ENCODE measurements around the gene BIVM.
A peak's percentile ranks its signal among the peaks of the same experiment; 100 is the strongest.

Gene BIVM

DNA sequence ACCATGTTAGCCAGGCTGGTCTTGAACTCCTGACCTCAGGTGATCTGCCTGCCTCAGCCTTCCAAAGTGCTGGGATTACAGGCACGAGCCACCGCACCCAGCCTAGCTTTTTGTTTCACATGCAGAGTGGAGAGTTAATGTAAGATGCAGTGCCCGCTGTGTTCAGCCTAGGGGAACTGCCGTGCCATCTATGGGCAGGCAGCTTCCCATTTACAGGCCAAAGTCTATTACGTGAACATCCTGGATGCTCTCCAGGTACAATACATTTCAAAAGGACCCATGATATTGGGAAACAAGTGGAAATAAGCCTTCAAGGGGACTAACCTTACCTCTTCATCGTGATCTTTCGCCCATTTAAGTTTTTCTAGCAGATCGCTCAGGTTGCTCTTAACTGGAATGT is 10.2 kb upstream of the BIVM start:
- no peak for DNase-seq (ENCODE audit: low spot score)

DNA sequence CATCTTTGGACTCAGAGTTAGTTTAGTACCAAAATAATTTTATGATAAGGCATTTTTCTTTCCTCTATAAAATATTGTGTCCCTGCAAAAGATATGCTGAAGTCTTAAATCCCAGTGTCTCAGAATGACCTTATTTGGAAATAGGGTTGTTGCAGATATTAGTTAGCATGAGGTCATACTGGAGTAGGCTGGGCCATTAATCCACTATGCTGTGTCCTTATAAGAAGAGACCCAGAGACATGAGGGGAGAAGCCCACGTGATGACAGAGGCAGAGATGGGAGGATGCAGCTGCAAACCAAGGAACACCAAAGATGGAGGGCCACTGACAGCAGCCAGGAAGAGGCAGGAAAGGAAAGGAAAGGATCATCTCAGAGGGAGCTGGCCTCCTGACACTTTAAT is 6.5 kb upstream of the BIVM start:
- DNase-seq (ENCODE audit: low spot score): no peak

DNA sequence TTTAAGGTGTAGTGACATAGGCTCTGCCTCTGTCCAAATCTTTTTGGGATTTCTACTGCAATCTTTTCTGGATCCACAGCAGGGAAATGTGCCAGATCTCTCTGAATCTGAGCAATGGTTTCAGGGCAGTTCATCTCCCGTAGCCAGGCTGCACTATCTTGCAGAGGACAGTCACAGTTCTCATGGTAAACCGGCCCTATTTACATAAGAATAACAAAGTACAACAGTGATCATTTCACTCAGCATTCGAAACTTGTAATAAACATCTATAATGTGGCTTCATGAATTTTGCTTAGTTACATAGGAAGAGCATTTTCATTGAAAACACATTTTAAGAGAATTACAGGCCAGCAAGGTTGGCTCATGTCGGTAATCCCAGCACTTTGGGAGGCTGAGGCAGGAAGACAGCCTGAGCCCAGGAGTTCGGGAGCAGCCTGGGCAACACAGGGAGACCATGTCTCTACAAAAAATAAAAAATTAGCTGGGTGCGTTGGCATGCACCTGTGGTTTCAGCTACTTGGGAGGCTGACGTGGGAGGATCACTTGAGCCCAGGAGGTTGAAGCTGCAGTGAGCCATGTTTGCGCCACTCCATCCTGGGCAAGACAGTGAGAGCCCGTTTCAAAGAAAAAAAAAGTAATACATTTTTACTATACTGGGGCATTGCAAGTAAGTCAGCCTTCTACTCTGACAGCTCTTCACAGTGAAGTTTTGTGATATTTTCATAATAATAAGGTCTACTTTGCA is 5.1 kb upstream of the BIVM start:
- no peak for DNase-seq (ENCODE audit: low spot score)

DNA sequence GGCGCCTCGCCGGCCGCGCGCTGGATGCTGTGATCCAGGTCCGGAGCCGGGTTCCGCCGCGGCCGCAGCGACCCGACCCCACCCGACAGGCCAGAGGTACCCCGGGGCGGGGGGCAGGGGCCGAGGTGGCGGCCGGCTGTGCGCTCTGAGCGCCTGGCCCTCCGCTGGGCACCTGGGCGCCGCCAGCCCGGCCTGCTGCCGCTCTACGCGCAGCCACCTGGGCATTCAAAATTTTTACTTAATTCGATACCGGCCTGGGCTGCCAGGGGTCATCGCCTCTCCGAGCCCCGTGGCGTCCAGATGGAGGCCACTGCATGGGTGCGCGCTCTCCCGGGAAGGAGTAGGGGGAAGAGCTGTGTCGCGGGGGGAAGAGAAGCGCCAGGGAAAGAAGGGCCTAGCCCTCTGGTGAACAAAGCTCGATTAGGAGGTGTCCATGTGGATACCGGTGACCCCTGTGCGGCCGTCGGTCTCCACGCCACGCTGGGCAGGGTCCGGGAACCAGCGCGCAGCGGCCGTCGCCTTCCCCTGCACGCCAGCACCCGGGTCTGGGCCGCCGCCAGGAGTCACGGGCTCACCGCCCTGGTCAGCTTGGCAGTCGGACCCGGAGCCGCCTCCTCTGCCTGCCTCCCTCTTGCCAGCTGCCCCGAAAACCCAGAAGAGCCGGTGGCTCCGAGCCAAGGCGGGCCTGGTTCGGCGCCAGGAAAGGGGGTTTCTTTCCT is 666 bp downstream of the BIVM start:
- DNase-seq (ENCODE audit: low spot score): peak; percentile 68

DNA sequence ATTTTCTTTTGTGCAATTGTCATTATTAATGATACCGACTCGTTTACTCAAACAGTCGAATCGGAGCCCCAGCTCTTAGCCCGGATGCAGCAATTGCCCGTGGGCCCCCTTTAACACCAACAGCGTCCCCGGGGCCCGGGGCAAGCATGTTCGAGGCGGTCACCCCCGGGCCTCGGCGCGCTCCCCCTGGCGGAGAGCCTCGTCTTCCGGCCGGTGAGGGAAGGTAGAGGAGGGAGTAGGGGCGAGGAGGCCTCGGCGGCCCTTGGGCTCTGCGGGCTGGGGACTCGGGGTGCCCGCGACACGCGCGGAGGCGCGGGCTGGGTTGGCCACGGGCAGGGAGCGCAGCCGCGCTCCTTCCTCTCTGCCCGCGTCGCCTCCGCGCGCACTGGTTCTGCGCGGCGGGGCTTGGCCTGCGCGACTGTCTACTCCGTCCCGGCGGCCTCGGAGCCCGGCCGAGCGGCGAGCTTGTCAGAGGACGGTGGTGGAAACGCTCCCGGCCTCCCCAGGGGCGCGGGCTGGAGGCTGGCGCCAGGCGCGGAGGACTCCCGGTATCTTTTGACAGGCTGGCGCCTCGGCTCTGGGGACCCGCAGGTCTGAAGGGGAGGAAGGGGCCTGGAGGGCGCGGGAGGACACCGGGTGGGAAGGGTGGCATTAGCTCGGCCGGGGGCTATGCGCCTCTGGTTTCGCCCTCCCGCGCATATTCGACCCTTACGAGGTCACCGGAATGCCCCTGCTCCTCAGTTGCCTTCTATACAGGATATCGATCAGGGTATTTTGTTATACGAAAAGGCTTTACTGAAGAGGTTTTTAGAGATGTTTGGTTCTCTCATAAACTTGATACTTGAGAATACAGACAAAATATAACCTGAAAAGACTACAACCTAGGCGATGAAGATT is 1.5 kb downstream of the BIVM start:
- peak; percentile 90 for DNase-seq (ENCODE audit: low spot score)

DNA sequence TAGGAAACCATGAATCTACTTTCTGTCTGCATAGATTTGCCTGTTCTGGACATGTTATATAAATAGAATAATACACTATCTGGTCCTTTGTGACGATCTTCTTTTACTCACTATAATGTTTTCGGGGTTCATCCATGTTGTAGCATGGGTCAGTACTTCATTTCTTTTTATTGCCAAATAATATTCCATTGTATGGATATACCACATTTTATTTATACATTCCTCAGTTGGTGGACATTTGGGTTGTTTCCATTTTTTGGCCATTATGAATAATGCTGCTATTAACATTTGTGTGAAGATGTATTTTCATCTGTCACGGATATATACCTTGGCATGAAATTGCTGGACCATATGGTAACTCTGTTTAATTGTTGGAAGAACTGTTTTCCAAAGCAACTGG is 6.8 kb downstream of the BIVM start:
- no peak for DNase-seq (ENCODE audit: low spot score)

DNA sequence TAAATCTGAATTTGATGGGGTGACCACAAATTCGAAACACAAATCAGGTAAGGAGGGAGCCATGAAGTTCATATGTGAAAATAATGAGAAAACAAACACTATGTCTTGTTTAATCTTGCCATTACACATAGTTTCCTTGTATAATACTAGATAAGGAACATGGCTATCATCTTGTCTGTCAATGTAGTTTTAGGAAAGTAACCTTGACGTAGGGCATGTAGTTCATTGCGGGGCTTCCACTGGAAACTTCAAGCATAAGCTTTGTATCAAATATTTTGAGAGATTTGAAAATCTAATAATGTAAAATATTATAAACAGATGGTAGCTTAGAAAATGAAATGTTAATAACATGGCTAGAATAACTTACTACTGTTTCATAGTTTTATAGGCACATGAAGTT is 8.8 kb downstream of the BIVM start:
- DNase-seq (ENCODE audit: low spot score): no peak

DNA sequence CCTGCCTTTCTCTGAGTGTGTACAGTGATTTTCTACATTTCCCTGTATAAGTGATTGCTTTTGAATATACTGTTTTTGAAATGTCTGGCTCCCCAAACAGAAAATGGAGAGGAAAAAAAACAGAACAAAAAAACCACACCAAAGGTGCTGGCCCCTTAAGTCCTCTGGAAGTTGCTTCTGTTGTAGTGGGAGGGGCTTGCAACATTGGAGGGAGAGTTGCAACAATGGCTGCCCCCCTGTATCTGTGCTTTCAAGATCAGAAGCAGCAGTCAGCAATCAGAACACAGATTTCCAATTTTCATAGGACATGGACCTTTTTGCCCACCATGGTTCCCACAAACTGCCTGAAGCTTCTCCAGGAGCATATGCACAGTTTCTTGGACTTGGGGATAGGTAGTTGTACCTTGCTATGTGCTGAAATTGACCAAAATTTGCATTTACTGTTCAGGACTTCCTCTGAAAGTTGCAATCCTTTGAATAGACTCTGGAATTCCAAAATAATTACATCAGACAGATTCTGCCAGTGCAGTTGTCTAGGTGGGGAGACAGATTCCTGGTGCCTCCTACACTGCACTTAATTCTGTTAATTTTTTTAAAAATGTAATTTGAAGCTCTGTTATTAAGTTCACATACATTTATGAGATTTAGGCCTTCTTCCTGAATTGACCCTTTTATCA is 13.8 kb downstream of the BIVM start:
- no peak for DNase-seq (ENCODE audit: low spot score)

DNA sequence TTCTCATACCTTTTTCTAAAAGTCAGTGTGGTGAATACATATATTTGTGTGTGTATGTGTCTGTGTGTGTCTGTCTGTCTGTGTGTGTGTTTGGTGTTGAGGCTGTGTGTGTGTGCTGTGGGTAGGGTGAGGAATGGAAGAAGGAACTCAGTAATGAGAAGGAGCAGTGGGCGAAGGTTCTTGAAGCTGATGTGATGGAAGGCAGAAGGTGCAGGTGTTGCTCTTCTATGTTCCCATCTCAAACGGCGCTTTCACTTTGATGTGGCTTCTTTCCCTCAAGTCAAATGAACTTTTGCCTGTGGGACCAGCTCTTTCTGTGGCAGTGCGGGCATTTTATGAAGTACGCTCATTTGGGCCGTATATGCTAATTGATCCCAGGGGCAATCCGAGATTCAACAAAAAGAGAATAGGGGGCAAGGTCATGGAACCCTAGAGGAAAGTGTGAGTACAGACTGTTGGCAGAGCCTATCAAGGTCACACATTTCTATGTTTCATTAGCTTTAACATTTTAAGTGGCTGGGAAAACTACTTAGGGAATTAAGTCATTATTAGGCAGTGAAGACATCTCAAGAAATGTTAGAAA is 15.2 kb downstream of the BIVM start:
- no peak for DNase-seq (ENCODE audit: low spot score)

DNA sequence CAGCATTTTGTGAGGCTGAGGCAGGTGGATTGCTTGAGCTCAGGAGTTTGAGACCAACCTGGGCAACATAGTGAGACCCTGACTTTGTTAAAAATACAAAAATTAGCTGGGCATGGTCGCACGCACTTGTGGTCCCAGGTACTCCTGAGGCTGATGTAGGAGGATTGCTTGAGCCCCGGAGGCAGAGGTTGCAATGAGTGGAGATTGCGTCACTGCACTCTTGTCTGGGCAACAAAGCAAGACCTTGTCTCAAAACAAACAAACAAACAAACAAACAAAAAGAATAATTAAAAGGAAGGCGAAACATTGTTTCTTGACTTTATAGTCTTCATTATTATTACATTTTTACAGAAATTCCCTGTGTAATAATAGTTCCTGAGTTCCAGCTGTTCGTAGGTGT is 15.9 kb downstream of the BIVM start:
- no peak for DNase-seq (ENCODE audit: low spot score)

DNA sequence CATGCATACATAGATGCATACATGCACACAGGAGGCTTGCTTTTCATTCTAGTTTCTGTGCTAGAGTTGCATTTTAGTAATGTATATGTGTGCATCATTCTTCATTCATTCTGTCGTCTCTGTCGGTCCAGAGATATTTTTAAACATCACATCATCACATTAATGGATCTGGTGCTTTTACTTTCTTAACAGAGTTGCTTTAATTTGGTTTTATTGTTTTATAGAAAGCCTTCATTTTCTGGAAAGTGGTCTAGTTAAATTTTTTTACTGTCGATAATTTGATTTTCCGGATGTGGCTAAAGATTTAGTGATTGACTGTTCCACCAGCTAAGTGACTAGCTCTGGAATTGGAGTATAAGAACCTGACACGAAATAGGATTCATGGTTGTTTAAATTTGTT is 16.9 kb downstream of the BIVM start:
- no peak for DNase-seq (ENCODE audit: low spot score)

DNA sequence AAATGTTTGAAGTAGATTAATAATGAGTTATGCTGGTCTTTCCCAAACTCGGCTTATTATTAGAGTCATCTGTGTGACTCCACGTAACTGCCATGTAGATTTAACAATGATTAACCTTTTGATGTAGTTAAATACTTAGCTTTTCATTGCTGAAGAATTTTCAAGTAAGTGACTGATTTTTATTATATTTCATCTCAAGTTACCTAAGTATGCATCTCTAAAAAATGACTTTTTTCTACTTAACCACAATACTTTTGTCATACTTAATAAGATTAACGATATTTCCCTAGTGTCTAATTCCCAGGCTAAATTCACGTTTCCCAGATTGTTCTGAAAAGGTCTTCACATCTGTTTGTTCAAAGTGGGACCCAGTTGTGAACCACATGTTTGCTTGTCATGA is 17.8 kb downstream of the BIVM start:
- no peak for DNase-seq (ENCODE audit: low spot score)

DNA sequence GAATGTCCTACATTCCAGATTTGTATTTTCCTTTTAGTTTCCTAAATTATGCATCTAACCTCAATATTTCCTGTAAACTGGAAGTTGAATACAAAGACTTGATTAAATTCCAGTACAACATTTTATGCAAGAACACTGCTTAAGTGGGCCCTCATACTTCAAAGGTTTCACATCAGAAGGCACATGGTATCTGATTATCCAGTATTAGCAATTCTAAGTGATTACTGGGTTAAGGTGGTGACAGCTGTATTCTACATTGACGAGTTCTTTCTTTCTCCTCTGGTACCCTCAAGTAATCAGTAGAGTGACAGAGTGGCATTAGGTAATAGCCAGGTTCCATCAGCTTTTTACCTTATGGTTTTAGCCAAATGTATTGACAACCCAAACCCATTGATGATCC is 18.3 kb downstream of the BIVM start:
- no peak for DNase-seq (ENCODE audit: low spot score)

DNA sequence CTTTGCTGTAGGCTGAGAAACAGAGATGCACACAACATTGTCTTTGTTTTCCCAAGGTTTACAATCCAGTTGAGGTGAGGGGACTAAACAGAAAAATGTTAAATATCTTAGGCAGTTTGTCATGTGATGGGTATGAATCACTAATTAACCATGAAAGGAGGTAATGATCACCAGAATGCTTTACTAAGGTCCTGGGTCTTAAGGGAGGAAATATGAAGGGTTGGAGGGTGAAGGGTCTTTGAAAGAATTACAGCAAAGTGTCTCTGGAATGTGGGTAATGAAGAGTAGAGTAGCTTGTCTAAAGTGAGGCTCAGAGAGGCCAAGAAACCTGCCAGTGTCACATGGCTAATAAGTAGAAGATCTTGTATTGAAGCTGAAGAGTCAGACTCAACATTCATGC is 19.0 kb downstream of the BIVM start:
- no peak for DNase-seq (ENCODE audit: low spot score)

DNA sequence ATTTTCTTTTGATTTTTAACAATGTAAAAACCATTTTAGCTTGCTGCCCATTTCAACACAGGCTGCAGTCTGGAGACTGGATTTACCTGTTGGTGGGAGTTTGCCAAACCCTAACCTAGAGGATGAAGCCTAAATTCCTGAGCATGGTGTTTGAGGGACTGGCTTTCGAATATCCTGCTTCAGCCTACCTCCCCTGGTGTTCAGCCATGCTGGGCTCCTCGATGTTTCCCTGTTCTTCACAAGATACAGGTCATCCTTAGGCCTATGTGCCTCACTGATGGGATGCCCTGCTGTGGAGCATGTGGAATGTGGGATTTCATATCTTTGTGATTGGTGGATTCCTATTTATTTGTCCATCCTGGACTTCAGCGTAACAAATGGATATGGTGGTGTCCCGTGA is 26.5 kb downstream of the BIVM start:
- no peak for DNase-seq (ENCODE audit: low spot score)

DNA sequence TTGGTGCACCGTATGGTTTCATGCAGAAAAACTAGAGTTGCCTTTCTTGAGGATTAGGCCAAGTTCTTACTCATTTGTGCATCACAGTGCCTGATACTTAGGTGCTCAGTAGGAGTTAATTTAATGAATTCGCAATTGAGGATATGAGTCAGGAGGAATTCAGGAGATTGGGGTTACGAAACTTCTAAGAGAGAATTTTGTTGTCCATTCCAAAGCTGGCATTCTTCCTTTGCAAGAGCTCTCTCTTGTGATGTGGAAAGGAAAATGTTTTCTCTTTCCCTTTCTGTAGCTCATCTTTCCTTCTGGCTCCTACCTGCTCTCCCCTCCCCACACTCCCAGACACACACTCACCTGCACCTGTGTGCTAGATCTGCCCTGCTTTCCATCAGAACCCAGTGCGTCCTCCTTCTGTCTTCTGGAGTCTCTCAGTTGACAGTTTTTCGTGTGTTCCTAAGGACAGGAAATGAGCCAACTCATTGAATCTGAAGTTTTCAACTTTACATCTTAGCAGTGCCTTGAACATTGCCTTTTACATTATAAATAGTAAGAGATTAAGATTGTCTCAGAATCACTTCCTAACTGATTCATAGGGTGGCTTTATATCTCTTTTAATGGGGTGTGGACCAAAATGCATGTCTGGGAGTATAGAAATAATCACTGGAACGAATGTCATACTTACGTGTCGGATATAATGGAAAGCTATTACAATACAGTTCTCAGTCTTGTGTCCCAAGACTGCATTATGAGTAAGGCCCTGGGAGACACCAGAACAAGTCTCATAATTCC is 27.2 kb downstream of the BIVM start:
- no peak for DNase-seq (ENCODE audit: low spot score)

DNA sequence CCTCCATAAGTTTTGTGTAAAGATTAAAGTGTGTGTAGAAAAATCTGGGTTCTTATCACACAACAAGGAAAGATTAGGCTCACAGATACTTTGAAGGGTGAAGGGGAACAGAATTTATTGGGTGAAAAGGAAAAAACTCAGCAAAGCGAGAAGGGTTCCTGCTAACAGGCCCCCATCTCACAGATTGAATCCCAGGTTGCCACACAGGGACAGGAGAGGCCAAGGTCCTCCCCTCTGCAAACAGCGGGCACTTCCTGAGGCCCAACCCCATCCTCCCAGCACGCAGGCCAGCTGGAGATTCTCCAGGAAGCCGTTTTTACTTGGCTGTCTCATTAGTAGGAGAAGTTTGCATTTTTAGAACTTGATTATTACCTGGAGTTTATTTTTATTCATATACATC is 31.7 kb downstream of the BIVM start:
- DNase-seq (ENCODE audit: low spot score): no peak

DNA sequence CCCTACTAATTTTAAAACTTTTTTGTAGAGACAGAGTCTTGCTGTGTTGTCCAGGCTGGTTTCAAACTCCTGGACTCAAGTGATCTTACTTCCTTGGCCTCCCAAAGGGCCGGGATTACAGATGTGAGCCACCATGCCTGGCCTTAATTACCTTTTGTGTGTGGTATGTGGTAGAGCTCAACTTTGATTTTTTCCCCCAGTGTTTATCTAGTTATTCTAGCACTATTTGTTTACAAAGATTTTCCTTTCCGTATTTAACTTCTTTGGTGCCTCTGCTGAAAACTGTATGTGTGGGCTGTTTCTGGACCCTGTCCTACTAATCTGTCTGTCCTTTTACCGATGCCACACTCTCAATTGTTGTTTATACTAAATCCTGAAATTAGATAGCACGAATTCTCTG is 37.6 kb downstream of the BIVM start:
- DNase-seq (ENCODE audit: low spot score): no peak

DNA sequence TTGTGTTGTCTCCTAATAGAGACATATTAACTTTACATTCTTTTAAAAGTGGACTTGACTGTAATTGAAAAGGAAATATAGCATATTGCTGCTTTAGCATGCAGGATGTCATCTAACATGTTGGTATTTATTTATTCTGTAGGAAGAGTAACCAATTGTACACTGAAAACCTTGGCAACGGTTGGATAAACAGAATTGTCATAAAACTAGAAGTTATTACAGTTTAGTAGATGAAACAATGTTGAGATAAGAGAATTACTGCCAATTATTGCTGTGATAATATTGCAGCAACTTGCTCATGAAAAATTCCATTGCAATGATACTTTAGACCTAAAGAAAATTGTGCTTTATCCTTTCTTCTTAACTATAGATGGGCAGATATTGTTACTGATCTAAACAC is 39.4 kb downstream of the BIVM start:
- no peak for DNase-seq (ENCODE audit: low spot score)

DNA sequence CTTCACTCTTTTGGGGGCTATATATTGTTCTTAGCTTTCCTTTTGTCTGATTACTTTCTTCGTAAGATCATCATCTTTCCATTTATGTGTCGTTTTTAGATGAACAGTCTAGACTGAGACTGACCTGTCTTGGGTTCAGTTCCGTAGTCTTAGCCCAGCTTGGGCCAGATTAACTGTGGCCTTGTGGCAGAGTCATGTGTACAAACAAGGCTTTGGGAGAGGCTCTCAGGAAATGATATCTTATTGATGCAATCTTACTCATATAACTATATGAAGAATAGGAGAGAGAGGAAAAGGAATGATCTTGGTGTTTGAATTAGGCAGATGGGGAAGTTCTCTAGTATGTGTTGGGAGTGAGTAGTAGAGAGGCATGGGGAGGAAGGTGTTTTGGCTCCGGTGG is 40.1 kb downstream of the BIVM start:
- DNase-seq (ENCODE audit: low spot score): no peak

DNA sequence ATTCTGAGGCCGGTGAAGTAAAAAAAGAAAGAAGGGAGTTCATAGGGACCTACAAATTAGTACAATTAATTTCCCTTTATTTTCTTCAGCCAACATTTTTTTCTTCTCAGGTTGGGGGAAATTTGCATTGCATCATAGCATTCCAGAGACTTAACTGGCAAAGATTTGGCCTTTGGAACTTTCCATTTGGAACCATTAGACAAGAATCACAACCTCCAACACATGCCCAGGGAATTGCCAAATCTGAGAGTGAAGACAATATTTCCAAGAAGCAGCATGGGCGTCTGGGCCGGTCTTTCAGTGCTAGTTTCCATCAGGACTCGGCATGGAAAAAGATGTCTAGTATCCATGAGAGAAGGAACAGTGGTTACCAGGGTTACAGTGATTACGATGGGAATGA is 40.5 kb downstream of the BIVM start:
- DNase-seq (ENCODE audit: low spot score): no peak
